ENCODE measurements around the gene PDGFC.
"Not testable (repeated sequence)": the region's sequence is repeated elsewhere in the genome, so short reads cannot be mapped to it uniquely, and the experiment has no call there.

Gene PDGFC

DNA sequence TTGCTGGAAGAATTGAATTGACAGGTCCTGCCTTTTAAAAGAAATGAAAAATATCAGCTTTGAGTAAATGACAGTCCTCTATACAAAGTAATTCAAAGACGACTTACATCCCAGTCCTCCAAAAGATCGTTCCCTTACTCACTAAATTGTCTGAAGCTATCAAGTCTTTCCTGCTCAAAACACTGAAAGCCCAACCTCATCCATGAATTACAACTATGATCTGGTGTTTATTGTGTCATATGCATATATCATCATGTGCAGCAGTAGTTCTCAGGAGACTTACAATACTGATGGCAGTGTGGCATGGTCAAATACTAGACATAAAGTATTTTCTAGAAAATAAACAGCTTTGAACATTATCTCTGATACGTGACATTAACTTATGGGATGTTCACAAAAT, 97.8 kb downstream of the PDGFC start:
- H3K4me3 ChIP-seq (ENCODE audit: low read depth, low read length) = no peak overlapping the region
- no peak for DNase-seq (ENCODE audit: low read depth)

DNA sequence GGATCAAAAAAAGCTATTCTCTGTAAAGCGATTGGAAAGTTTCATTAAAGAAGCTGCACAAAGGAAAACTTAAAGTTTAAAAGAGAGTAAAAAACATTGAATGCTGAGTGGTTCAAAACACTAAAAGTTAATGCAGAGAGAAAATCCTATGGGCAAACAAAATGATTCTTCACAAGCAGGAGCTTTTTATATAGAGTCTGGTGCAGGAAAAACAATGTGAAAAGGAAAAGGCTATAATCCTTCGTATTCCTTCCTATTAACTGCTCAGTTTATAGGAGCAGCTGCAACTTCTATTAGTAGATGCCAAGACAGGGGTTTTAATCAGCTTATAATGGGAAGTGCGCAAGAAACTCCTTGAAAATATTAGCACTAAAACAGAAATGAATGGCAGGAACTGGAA, 100.7 kb downstream of the PDGFC start:
- no peak overlapping the region for H3K4me3 ChIP-seq (ENCODE audit: low read depth, low read length)
- DNase-seq (ENCODE audit: low read depth) = no peak

DNA sequence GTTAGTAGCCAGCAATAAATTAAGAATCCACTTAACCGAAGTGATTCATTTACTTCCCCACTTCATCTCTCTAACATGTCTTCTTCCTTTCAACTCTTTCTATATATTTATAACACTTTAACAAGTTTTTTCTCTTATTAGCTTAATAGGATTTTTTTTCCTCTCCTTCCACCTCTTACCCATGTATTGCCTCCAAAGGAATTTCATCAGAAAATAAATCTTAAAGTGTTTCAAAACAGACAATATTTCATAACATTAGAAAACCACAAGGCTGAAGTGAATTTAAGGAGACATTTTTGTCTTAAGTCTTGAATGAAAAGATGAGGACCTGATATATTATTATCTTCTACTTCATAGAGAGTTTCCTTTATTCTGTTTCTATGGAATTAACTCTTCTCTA, 101.5 kb downstream of the PDGFC start:
- no peak overlapping the region for H3K4me3 ChIP-seq (ENCODE audit: low read depth, low read length)
- DNase-seq (ENCODE audit: low read depth) = no peak

- H3K4me3 ChIP-seq (ENCODE audit: low read depth, low read length); DNase-seq (ENCODE audit: low read depth): not testable (repeated sequence)
Measured at GRCh38 chr4:156866088-156866487, 105.5 kb downstream of the PDGFC start.

DNA sequence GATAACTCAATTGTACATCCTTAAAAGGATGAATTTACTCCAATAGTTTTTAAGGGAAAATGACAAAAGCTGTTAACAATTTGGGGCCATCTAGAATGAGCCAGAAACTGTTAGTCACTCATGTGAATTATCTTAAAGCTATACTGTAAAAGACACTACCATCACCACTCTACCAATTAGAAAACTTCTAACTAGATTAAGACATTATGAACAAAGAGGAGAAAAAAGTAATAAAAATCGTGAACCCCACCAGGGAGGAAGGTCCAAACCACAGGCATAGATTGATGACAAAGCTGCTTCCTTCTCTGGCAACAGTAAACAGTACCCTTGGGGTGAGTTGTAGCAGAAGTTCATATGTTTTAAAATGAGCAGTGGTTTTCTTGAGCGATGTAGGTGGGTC, 106.1 kb downstream of the PDGFC start:
- H3K4me3 ChIP-seq (ENCODE audit: low read depth, low read length) = no peak overlapping the region
- DNase-seq (ENCODE audit: low read depth) = no peak

- no peak for DNase-seq (ENCODE audit: low read depth)
- H3K4me3 ChIP-seq (ENCODE audit: low read depth, low read length) = no peak overlapping the region
Measured at GRCh38 chr4:156858071-156858470, 113.5 kb downstream of the PDGFC start.

DNA sequence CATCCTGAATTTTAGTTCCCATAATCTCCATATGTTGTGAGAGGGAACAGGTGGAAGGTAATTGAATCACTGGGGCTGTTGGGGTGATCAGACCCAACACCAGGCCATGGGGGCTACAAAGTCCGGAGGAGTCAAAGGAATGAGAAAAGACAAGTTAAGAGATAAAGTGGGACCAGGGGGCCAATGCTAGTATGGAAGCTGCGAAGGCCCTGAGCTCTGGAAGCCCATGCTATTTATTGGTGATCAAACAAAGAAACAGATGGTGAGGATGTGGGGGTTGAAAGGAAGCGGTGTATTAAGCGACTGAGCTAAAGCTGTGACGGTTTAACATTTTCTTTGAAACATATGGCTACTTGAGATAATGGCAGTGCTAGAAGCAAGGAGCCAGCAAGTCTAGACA, 132.8 kb downstream of the PDGFC start:
- no peak overlapping the region for H3K4me3 ChIP-seq (ENCODE audit: low read depth, low read length)
- DNase-seq (ENCODE audit: low read depth) = no peak

- H3K4me3 ChIP-seq (ENCODE audit: low read depth, low read length) = no peak overlapping the region
- DNase-seq (ENCODE audit: low read depth) = peak; percentile 48
Measured at GRCh38 chr4:156837625-156838345, 133.8 kb downstream of the PDGFC start.

DNA sequence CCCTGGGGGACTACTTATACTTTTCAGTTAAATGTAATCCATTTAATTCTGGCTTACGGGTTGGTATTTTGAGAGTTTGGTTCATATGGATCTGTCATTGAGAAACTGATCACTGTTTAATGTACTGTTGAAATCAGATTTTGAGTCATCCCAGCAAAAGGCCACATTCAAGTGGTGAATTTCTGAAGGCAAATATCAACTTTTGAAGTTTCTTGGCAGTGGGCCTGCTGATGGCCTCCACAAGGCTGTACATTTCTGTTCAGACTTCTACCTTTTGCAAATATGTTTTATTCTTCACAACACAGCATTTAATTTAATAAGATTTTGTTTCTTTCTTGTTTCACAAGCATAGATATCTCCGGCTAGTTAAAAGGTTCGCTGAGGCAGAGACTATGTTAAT, 138.7 kb downstream of the PDGFC start:
- no peak overlapping the region for H3K4me3 ChIP-seq (ENCODE audit: low read depth, low read length)
- peak; percentile 27 for DNase-seq (ENCODE audit: low read depth)

DNA sequence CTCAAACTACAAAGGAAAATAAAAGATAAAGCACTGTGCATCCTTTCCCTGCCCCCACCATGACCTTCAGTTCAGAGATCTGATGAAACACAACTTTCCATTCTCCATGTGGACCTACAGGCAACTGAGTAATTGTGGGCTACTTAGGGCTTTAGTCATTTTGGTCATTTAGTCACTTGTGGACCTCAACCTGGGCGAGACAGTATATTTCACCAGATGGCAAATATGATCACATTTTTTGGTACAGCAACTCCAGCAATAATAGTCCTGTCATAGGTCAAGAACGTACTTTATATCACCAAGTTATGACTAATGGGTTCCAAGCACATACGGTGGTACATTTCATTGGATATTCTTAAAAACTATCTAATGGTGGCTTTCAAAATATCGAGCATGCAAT, 141.2 kb downstream of the PDGFC start:
- DNase-seq (ENCODE audit: low read depth) = peak; percentile 26
- no peak overlapping the region for H3K4me3 ChIP-seq (ENCODE audit: low read depth, low read length)

GRCh38 chr4:156829201-156829873, 142.3 kb downstream of the PDGFC start:
- H3K4me3 ChIP-seq (ENCODE audit: low read depth, low read length) = no peak overlapping the region

GRCh38 chr4:156827519-156827918, 144.1 kb downstream of the PDGFC start:
- DNase-seq (ENCODE audit: low read depth) = no peak

More at GRCh38 chr4:156829201-156829873, 142.3 kb downstream of the PDGFC start:
- DNase-seq (ENCODE audit: low read depth) = no peak

DNA sequence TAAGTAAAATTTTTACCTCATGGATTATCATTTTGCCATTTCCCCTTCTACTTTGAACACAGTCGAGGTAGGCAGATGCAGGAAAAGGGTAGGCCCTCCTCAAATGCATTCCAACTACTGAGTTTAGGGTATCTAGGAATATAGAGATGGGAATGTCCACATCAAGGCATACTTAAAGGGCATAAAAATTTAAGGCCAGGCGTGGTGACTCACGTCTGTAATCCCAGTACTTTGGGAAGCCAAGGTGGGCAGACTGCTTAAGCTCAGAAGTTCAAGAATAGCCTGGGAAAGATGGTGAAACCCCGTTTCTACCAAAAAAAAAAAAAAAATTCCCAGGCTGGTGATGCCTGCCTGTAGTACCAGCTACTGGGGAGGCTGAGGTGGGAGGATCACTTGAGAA, 146.5 kb downstream of the PDGFC start:
- no peak overlapping the region for H3K4me3 ChIP-seq (ENCODE audit: low read depth, low read length)
- no peak for DNase-seq (ENCODE audit: low read depth)

More at GRCh38 chr4:156827519-156827918, 144.1 kb downstream of the PDGFC start:
- no peak overlapping the region for H3K4me3 ChIP-seq (ENCODE audit: low read depth, low read length)

DNA sequence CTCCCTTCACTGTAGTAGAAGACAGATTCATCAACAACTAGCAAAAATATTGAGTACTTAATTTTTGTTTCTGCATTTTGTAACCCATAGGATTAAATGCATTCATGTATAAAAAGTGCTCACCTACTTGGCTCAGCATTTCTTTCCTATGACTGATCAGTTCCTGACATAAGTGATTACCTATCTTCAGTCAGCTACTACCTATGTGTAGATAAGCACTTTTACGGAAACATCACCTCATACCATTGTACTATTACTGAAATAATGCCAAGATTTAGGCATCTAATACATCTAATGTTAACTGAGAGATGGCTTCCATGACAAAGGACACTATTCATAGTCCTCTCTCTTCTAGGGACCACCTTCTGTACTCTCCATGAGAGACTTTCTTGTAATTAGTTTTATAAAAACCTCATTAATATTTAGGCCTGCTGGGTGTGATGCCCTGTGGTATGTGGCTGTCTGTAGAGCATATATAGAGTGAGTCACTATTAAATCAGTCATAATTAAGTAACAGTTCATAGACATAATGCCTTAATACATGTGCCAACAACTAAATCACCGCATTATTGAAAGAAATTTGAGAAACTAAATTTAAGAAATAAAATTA, 147.0 kb downstream of the PDGFC start:
- DNase-seq (ENCODE audit: low read depth) = no peak
- H3K4me3 ChIP-seq (ENCODE audit: low read depth, low read length) = no peak overlapping the region

- H3K4me3 ChIP-seq (ENCODE audit: low read depth, low read length) = no peak overlapping the region
- peak; percentile 66 for DNase-seq (ENCODE audit: low read depth)
Measured at GRCh38 chr4:156820931-156821330, 150.7 kb downstream of the PDGFC start.

DNA sequence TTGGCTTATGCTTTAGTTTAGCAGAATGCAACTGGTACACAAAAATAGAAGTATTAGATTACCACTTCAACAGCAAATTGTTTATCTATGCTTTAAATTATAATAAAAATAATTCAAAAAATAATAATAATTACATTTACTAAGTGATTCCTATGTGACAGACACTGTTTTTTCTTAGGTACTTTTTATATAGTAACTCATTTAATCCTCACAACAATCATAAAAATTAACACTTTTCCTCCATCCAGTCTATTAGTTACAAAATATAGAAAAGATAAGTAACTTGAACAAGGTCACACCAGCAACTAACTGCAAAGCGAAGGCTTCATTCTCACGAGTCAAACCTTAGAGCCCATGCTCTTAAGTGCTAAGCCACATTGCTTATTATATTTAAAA, 155.2 kb downstream of the PDGFC start:
- H3K4me3 ChIP-seq (ENCODE audit: low read depth, low read length) = no peak overlapping the region
- DNase-seq (ENCODE audit: low read depth) = no peak

- DNase-seq (ENCODE audit: low read depth) = no peak
- no peak overlapping the region for H3K4me3 ChIP-seq (ENCODE audit: low read depth, low read length)
Measured at GRCh38 chr4:156815717-156816359, 155.8 kb downstream of the PDGFC start.

DNA sequence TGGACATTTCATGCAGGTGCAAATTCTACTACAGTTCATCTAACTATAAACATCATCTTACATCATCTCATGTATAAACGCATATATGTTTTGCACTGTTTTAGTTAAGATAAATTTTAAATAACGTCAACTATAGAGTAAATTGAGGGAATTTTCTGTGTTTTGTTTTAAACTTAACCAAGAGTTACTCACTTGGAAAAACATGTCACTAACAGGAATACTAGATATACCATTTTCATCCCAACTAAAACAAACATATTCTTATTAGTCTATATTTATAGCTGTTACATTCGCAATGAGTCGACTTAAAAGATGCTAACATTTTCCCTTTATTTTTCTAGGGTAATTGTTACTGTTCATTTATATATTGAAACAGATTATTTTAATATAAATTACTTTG, 159.6 kb downstream of the PDGFC start:
- no peak overlapping the region for H3K4me3 ChIP-seq (ENCODE audit: low read depth, low read length)
- no peak for DNase-seq (ENCODE audit: low read depth)

GRCh38 chr4:156811286-156811685, 160.3 kb downstream of the PDGFC start:
- H3K4me3 ChIP-seq (ENCODE audit: low read depth, low read length) = no peak overlapping the region
- no peak for DNase-seq (ENCODE audit: low read depth)

DNA sequence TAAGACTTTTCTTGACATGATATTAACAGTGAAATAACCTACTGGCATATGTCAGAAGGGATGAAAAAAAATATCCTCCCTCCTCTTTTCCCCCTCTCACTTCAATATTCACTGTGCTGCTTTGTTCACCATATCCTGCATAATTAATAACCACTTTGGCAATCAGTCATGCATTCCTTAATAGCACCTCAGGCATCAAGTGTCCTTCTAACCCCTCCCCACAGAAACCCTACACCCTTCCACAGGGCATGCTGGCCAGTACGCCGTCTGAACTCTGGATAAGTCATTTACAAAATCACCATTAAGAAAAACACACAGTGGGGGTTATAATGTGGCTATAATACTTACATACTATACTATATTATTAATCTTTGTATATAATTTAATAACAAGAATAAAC, 165.9 kb downstream of the PDGFC start:
- no peak for DNase-seq (ENCODE audit: low read depth)
- no peak overlapping the region for H3K4me3 ChIP-seq (ENCODE audit: low read depth, low read length)
